SKM-1 (cell line): ENCODE data around the gene SPACDR.
"Not testable (repeated sequence)": the region's sequence is repeated elsewhere in the genome, so short reads cannot be mapped to it uniquely, and the experiment has no call there.

Experiments used
- DNase-seq: peaks from one replicate; lab custom pipeline; 2025; ENCODE audit not compliant: unreplicated experiment; lab: John Stamatoyannopoulos, UW

The SPACDR gene

DNA sequence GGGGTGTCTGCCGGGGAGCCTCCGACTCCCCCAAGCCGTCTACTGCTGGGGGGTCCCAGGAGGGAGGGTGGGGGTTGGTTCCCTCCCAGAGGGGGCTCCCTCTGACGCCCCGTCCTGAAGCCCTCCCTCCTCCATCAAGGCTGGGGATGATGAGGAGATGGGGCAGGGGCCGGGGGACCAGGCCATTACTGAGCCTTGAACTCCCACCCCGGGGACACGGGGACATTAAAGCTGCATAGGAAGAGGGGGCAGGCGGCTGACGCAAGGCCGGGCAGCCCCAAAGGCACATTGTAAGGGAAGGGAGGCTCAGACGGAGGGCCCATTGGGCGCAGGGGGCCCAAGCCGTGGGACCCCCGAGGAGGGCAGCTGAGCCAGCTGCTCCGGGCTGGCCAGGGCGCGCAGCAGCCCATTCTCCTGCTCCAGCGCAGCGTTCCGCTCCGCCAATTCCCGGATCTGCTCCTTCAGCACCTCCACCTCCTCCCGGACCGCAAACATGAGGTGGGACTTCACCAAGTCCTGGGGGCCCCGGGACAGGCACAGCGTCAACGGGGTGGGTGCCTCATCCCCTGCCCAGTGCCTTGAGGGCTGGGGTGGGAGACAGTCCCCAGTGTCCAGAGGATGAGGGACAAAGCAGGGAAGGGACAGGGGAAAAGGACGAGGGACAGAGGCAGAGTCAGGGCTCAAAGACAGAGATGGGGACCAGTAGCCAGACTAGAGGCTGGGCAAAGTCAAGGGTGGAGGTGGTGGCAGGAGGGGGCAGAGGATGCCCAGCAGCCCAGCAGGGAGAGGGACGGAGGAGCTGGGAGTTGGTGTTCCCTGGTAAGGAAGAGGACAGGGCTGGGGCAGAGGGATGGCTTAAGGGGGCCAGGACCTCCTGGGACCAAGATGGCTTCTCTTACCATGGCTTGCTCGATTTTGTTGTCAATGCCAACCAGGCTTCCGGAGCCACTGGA, 2.9 kb upstream of the SPACDR start:
- DNase-seq = no peak

GRCh38 chr7:100465702-100466311, 1.7 kb upstream of the SPACDR start:
- DNase-seq = no peak

GRCh38 chr7:100465299-100465698, 1.2 kb upstream of the SPACDR start:
- DNase-seq = no peak

DNA sequence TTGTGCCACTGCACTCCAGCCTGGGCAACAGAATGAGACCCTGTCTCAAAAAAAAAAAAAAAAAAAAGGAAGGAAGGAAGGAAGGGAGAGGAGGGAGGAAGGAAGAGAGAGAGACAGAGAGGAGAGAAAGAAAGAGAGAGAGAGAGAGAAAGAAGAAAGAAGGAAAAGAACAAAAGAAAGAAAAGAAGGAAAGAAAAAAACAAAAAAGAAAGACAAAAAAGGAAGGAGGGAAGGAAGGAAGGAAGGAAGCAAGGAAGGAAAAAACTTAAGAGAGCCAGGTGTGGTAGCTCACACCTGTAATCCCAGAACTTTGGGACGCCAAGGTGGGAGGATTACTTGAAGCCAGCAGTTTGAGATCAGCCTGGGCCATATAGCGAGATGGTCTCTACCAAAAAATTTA, 731 bp upstream of the SPACDR start:
- DNase-seq = no peak

GRCh38 chr7:100457033-100457432, 7.0 kb downstream of the SPACDR start:
- DNase-seq = no peak

DNA sequence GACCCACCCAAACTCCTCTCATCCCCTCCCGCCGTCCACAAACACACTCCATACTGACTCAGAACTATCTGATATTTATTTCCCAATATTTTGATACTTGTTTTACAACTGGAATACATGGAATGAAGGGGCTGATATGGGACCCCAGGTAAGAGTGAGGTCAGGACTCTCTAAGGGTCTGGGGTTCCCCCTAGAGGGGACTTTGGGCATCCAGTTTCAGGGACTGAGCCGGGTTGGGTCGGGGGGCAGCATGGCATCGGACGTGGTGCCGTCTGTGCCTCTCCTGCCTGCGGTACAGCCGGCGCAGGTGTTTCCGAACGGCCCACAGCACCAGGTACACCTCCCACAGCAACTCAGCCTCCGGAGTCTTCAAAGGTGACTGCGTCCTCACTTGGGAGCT, 7.5 kb downstream of the SPACDR start:
- DNase-seq = no peak

DNA sequence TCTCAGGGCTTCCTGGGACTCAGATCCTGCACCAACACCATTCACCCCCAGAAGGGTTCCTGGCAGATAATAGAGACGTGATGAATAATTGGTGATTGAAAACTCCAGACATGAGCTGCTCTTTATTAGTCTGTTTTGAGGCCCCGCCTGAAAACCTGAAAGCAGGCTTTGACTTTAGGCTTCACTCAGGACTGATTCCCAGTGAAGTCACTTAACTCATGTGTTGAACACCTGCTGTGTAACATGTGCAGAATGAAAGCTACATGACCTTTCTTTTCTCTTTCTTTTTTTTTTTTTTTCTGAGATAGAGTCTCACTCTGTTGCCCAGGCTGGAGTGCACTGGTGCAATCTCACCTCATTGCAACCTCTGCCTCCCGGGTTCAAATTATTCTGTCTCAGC, 8.9 kb downstream of the SPACDR start:
- DNase-seq = no peak

DNA sequence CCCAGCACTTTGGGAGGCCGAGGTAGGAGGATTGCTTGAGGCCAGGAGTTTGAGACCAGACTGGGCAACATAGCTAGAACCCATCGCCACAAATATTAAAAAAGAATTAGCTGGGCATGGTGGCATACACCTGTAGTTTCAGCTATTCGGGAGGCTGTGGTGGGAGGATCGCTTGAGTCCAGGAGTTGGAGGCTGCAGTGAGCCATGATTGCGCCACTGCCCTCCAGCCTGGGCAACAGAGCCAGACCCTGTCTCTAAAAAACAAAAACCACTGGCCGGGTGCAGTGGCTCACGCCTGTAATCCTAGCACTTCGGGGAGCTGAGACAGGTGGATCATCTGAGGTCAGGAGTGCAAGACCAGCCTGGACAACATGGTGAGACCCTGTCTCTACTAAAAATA, 10.2 kb downstream of the SPACDR start:
- not testable (repeated sequence) for DNase-seq

- DNase-seq = no peak
Observed at GRCh38 chr7:100452513-100452912, 11.5 kb downstream of the SPACDR start.

DNA sequence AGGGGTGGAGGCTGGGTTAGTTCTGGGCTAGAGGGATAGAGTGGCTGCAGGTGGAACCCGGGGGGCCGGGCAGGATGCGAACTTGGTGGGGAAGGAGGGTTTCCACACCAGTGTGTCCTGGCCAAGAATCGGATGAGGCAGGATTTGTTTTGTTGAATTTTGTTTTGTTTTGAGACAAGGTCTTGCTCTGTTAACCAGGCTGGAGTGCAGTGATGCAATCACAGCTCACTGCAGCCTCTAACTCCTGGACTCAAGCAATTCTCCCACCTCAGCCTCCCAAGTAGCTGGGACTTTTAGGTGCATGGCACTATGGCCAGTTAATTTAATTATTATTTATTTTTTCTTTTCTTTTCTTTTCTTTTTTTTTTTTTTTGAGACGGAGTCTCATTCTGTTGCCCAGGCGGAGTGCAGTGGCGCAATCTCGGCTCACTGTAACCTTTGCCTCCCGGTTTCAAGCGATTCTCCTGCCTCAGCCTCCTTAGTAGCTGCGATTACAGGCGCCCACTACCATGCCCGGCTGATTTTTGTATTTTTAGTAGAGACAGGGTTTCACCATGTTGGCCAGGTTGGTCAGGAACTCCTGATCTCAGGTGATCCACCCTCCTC, 14.8 kb downstream of the SPACDR start:
- DNase-seq = no peak

DNA sequence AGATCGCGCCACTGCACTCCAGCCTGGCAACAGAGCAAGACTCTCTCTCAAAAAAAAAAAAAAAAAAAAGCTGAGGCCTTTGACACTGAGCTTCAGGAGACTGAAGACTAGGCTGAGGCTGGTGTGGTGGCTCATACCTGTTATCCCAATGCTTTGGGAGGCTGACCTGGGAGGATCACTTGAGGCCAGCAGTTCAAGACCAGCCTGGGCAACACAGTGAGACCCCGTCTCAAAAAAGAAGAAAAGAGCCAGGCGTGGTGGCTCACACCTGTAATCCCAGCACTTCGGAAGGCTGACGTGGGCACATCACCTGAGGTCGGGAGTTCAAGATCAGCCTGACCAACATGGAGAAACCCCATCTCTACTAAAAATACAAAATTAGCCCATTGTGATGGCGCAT, 16.7 kb downstream of the SPACDR start:
- not testable (repeated sequence) for DNase-seq

GRCh38 chr7:100446040-100446439, 18.0 kb downstream of the SPACDR start:
- DNase-seq = no peak

DNA sequence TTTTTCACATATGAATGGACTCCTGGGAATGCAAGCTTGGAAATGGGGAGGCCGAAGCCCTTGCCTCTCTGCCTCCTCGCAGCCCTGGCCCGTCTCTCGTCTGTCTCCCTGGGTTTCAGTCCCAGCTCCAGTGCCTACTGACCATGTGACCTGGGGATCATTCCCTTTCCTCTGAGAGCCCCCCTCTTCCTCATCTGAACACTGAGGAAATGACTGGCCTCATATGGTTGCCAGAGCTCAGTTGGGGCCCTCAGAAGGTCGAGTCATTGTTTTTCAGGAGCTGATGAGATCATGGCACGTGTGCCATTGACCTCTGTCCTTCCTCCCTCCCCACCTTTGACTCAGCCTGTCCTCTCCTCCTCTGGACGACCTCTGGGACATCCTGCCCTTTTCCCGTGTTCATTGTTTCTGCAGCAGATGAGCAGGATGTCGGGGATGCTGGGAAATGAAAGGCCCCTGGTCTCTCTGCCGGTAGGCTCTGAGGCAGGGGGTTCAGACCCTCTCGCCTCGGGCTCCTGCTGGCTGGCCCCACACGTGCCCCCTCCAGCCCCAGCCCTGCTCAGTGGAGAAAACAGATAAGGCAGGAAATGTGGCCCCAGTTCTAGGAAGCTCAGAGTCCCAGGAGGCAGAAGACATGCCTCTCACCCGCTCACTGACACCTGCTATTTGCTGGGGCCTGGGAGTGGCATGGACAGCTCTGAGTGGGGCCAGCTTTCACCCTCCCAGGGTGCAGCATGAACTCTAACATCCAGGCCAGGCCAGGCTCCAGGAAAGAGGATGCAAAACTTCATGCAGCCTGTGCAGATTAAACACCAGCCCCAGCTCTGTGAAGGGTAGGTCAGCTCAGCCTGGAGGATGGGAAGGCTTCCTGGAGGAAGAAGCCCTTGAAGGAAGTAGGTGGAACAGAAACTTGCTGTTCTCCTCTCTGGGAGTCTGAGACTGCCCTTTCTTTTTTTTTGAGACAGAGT, 19.5 kb downstream of the SPACDR start:
- DNase-seq = no peak

- DNase-seq = no peak
Observed at GRCh38 chr7:100443096-100443840, 20.8 kb downstream of the SPACDR start.

DNA sequence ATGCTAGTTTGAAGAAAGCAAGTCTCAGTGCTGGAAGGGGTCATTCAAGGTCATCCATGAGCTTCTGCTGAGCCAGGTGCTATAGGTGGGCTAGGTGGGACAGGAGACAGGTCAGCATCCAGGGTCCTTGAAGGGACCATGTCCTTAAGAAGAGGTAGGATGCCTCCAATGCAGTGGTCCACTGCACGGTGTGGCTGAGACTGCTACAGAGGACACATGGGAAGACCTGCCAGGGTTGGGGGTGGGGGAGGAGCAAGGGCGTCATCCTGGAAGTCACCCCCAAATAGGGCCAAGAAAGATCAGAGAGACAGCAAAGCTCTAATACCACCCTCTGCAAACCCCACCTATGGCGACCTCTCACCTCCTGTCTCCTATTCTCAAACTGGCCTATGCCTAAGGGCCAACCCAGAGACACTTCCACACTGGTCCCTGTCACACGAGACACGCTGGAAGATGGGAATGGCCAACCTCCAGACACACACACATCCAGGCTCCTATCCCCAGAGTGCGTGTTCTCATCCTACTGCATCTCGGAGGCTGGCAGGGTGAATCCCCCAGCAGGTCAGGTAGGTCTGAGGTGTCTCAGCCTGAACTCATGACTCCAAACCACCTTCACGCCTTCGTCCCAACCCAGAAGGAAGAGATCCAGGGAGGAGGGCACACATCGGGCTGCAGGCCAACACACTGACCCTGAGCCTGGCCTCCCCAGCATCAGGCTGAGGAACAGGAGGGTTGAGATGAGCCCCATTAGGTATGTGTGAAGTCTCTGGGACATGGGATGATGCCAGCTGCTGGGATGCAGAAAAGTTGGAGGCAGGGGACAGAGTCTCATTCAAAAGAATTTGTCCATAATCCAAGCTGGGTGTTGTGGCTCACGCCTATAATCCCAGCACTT, 22.2 kb downstream of the SPACDR start:
- no peak for DNase-seq

DNA sequence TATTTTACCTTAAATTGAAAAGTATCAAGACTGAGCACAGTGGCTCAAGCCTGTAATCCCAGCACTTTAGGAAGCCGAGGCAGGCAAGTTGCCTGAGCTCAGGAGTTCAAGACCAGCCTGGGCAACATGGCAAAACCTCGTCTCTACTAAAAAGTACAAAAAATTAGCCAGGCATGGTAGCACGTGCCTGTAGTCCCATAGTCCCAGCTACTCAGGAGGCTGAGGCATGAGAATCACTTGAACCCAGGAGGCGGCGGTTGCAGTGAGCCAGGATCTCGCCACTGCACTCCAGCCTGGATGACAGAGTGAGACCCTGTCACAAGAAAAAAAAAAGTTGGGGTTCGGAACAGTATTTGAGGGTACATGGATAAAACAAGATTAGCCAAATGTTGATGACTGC, 24.8 kb downstream of the SPACDR start:
- not testable (repeated sequence) for DNase-seq

- not testable (repeated sequence) for DNase-seq
Observed at GRCh38 chr7:100438731-100439130, 25.3 kb downstream of the SPACDR start.

DNA sequence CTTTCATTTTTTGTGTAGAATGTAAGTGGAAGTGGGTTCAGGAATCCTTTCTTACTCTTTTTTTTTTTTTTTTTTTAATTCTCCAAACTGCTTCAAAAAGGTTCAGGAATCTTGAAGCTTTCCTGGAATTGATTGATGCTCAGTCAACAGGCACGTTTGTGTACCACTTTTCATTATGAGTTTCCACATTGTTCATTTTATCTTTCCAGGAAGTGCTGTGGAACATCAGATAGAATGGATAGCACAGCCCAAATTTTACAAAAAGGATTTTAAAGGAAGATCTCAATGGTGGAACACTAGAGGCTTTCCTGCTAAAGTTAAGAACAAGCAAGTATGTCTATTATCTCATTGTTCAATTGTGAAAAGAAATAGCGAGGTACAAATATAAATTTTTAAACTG, 25.9 kb downstream of the SPACDR start:
- DNase-seq = no peak
